NCI-H1694 treated with DMSO at 0.1 percent for 48 hours (cell line): ENCODE data around the gene CCDC141.
A peak's percentile ranks its signal among the peaks of the same experiment; 100 is the strongest.

Experiments
- DNase-seq: peaks from one replicate; lab custom pipeline; 2025; lab: John Stamatoyannopoulos, UW

Gene CCDC141

GRCh38 chr2:178870703-178871102, 179.2 kb downstream of the CCDC141 start:
- DNase-seq: no peak

- no peak for DNase-seq
Observed at GRCh38 chr2:178865999-178866398, 183.9 kb downstream of the CCDC141 start.

GRCh38 chr2:178865146-178865936, 184.6 kb downstream of the CCDC141 start:
- no peak for DNase-seq

GRCh38 chr2:178863856-178864620, 185.9 kb downstream of the CCDC141 start:
- DNase-seq: peak; percentile 79

- no peak for DNase-seq
Observed at GRCh38 chr2:178863130-178863855, 186.6 kb downstream of the CCDC141 start.

- no peak for DNase-seq
Observed at GRCh38 chr2:178860551-178860950, 189.4 kb downstream of the CCDC141 start.

- DNase-seq: no peak
Observed at GRCh38 chr2:178859730-178860129, 190.2 kb downstream of the CCDC141 start.

- no peak for DNase-seq
Observed at GRCh38 chr2:178858896-178859625, 190.9 kb downstream of the CCDC141 start.

GRCh38 chr2:178855151-178855550, 194.8 kb downstream of the CCDC141 start:
- DNase-seq: no peak

GRCh38 chr2:178848335-178848734, 201.6 kb downstream of the CCDC141 start:
- no peak for DNase-seq

GRCh38 chr2:178846458-178846802, 203.5 kb downstream of the CCDC141 start:
- DNase-seq: no peak

- DNase-seq: no peak
Observed at GRCh38 chr2:178845566-178846457, 204.1 kb downstream of the CCDC141 start.

- DNase-seq: no peak
Observed at GRCh38 chr2:178844701-178845100, 205.2 kb downstream of the CCDC141 start.

GRCh38 chr2:178844269-178844668, 205.7 kb downstream of the CCDC141 start:
- no peak for DNase-seq

- DNase-seq: no peak
Observed at GRCh38 chr2:178843697-178844096, 206.2 kb downstream of the CCDC141 start.

GRCh38 chr2:178836807-178837206, 213.1 kb downstream of the CCDC141 start:
- no peak for DNase-seq

GRCh38 chr2:178834086-178834485, 215.9 kb downstream of the CCDC141 start:
- DNase-seq: no peak

- DNase-seq: no peak
Observed at GRCh38 chr2:178833382-178833781, 216.6 kb downstream of the CCDC141 start.

- no peak for DNase-seq
Observed at GRCh38 chr2:178830451-178830850, 219.5 kb downstream of the CCDC141 start.

GRCh38 chr2:178829981-178830380, 220.0 kb downstream of the CCDC141 start:
- DNase-seq: no peak
